TTC549 (cell line): ENCODE results near the gene CDK19.
"Not testable (repeated sequence)": the region's sequence is repeated elsewhere in the genome, so short reads cannot be mapped to it uniquely, and the experiment has no call there.

Experiments used
- FAIRE-seq: peaks from 2 replicates; lab custom pipeline; 2012; peaks lifted over from hg19 to GRCh38; lab: Jason Lieb, UNC

CDK19 gene

DNA sequence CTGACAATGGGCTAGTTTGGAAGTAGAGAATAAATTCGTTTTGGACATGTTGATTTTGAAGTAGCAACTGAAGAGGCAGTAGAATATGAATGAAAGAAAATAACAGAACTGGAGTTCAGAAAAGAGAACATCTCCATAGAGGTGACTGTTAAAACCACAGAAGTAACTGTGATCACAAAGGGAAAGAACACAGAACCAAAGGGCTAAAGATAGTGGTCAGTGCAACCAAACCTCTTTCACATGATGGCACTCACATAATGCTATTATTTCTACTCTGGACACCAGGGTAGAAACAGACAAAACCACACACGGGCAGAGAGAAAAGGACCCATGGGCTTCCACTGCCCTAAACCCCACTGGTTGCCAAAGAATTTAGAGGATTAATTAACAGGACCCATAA lies 58.5 kb downstream of the CDK19 start:
- no peak for FAIRE-seq

DNA sequence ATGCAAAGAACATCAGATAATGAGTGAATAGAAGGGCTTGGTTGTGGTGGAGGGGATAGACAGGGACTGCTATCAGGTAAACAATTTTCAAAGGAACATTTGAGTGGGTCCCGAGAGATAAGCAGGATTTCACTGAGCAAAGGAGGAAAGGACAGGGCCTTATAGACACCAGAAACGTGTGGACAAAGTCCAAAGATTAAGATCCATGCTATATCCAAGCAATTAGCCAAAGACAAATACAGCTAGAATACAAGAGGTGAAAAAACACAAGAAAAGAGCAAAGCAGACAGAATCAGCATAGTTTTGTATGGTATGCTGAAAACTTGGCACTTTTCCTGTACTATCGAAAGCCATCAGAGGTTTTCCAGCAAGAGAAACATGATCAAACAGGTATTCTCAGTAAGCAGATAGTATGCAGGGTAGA lies 59.8 kb downstream of the CDK19 start:
- FAIRE-seq: no peak

DNA sequence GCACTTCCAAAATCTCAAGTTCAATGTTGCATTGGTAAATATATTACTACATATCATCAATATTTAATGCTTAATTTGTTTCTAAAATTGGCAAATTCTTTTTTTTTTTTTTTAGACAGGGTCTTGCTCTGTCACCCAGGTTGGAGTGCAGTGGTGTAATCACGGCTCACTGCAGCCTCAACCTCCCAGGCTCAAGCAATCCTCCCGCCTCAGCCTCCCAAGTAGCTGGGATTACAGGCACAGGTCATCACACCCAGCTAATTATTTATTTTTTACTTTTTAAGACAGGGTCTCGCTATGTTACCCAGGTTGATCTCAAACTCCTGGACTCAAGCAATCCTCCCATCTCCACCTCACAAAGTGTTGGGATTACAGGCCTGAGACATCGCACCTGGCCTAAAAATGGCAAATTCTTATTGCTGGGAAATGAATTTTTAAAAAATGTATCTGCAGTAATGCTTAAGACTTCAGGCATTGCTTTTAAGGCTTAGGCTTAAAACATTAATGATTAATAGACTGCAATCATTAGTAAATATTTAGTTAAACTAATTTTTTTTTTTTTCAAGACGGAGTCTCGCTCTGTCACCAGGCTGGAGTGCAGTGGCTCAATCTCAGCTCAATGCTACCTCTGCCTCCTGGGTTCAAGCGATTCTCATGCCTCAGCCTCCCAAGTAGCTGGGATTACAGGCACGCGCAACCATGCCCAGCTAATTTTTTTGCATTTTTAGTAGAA lies 61.2 kb downstream of the CDK19 start:
- FAIRE-seq: not testable (repeated sequence)

DNA sequence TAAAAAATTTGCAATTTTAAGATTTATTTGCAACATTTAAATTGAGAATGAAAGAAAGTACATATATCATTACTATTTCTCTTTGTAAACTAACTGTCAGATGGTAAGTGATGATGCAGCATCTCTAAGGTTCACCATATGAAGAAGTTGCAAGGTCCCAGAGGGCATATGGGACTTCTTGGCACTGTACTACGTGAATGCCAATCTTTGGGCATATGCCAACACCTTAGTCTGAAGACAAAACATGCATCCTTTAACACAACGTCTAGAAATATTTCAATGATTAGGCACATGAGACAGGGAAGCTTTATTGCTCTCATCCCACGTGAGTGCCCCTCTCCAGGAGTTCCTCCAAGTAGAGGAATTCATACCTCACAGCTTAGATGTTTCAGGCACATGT lies 66.8 kb downstream of the CDK19 start:
- no peak for FAIRE-seq

DNA sequence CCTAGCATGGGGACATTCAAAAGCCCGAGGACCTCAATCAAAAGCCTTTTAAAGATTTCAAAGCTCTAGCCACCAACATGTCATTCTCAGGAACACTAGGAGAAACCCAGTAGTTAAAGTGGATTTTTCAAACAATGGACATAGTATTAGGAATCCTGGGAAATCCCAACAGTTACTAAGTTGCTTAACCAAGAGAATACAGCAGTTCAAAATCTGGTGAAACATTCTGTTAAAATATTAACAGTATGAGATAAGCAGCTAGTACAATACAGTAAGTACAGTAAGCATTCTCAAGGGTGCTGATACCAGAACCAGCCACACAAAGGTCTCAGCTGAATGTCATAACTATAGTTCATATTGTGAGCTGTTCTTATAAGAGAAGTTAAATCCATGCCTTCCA lies 68.6 kb downstream of the CDK19 start:
- FAIRE-seq: no peak

DNA sequence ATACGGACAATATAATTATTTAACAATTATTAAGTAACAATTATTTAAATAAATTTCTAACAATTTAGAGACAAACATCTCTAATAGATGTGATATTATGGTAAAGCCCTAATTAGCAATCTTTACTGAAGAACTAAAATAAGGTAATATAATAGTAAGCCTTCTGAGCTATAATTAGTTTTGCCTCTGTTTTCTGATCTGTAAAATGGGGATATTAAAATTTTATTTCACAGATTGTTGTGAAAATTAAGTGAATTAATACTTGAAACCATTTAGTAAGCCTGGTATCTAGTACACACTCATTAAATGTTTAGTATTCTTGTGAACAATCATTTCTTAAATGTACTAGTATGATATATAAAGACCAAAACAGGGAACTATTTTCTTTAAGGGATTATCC lies 70.3 kb downstream of the CDK19 start:
- FAIRE-seq: no peak

DNA sequence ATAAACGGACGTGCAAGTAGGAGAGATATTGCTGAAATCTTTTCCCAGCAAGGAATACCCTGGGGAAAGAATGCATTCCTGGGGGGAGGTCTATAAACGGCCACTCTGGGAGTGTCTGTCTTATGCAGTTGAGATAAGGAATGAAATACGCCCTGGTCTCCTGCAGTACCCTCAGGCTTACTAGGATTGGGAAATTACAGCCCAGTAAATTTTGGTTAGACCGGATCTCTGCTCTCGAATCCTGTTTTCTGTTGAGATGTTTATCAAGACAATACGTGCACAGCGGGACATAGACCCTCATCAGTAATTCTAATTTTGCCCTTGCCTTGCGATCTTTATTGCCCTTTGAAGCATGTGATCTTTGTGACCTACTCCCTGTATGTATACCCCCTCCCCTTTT lies 72.7 kb downstream of the CDK19 start:
- FAIRE-seq: not testable (repeated sequence)

DNA sequence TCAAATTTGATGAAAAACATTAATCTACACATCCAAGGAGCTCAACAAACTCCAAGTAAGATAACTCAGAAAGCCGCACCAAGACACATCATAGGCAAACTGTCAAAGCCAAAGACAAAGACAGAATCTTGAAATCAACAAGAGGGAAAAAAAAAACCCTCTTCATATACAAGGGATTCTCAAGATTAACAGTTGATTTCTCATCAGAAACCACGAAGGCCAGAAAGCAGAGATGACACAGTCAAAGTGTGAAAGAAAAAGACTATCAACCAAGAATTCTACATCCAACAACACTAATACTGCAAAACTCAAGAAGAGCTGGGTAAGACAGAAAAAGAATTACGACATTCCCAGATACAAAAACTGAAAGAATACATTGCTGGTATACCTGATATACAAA lies 73.8 kb downstream of the CDK19 start:
- no peak for FAIRE-seq

DNA sequence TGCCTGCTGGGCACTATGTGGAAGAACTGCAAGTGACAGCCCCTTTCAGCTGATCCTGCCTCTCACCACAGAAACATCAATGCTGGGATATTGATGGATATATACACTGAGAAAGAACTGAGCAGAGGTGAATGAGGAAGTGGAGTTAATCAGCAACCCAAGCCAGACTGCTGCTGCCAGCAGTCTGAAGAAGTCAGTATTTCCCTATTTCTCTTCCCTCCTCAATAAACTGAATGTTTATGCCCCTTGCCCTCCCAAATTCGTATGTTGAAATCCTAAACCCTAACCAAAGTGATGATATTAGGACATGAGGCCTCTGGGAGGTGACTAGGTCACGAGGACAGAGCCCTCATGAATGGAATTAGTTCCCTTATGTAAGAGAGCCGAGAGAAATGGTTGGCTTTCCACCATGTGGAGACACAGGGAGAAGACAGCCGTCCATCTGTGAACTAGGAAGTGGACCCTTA lies 76.3 kb downstream of the CDK19 start:
- no peak for FAIRE-seq

DNA sequence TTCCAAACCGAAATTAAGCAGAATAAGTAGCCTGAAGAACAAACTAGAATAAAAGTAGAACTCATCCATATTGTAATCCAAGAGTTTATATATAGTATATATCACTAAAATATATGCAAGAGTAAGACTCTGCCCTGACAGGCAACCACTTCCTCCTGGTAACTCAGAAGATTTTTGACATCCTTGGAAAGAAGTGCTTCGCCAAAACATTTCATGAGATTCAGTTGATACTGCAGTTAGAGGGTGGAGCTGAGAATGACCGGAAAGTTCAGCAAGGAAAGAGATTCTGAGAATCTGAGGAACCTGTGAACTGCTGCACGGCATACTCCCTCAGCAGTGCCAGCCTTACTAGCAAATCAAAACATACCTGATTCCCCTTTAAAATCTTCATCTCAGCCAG lies 79.6 kb downstream of the CDK19 start:
- FAIRE-seq: no peak

DNA sequence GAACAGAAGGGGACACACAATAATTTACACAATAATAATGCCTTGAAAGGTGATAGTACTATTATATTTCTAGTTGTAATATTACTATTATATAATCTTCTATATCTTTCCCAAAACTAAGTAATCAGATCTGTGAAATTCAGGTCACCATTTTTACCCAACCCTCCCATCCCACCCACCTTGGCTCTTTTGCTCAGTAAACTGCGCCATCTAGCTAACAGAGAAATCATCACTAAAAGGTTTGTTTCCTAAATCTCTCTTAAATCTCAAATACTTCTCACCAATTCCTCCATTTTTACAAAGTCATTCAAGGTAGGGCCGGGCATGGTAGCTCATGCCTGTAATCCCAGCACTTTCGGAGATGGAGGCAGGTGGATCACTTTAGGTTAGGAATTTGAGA lies 83.4 kb downstream of the CDK19 start:
- no peak for FAIRE-seq

DNA sequence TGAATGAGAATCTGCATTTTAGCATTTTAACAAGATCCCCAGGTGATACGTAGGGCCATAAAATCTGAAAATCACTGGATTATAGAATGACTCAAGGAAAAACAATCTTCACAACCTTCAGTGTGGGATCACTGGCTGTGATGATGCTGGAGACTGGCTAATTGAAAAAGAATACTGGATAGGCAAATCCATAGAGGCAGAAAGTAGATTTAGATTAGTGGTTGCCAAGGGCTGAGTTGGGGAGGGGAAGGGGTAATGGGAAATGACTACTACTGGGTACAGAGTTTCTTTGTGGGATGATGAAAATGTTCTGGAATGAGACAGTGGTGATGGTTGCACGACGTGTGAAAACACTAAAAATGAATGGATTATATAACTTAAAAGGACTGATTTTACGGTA lies 84.1 kb downstream of the CDK19 start:
- no peak for FAIRE-seq

DNA sequence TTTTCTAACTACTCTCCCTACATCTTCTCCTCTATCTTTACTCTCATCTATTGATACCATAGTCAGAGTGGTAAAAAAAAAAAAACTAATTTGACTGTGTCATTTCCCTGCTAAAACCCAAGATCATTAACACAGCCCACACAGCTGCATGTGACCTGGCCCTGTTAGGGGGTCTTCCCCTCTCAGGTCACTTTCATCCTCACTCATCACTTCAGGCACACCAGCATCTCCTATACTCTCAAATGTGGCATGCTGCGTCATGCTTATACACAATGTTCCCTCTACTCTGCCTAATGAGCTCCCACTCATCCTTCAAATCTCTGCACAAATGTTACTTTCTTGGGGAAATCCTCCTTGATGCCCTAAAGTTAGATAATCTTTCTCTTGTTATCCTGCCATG lies 86.8 kb downstream of the CDK19 start:
- no peak for FAIRE-seq

DNA sequence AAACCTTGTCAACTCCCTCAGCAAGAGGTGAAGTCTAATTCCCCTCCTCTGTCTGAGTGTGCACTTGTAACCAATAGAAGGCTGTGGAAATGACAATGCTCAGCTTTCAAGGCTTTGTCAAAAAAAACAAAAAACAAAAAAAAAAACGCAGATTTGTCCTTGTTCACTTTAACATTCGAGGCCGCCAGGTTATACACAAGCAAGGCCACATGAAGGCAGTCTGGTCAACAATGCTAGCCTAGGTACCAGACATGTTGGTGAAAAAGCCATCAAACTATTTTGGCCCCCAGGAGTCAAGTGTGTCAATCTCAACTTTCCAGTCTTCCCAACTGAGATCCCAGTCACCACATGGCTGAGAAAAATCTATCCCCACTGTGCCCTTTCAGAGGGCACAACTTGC lies 92.3 kb downstream of the CDK19 start:
- no peak for FAIRE-seq

DNA sequence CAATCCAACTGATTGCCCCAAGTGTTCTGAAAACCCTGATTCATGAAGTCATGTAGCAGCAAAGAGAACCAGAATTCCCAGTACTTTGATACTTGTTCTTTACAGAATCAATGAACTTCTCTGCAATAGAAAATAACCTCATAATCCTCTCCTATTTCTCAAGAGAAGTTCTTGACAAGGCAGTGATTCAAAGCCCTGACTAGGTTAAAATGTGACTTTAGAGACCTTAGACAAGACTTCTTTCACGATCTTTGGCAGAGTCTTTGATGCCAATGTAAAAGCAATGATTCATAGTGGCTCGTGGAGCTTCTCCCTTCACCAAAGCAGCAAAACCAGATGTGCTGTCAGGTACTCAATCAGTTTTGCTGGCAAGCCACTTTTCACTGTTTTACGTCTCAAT lies 95.2 kb downstream of the CDK19 start:
- FAIRE-seq: no peak

DNA sequence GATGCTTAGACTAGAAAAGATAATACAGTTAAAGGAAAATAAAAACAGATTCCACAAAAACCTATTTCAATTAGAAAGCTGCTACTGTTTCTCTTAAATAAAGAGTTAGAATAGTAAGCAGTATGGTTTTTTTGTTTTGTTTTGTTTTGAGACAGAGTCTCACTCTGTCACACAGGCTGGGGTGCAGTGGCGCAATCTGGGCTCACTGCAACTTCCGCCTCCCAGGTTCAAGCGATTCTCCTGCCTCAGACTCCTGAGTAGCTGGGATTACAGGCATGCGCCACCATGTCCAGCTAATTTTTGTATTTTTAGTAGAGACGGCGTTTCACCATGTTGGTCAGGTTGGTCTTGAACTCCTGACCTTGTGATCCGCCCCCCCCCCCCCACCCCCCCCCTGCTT lies 95.7 kb downstream of the CDK19 start:
- FAIRE-seq: not testable (repeated sequence)

DNA sequence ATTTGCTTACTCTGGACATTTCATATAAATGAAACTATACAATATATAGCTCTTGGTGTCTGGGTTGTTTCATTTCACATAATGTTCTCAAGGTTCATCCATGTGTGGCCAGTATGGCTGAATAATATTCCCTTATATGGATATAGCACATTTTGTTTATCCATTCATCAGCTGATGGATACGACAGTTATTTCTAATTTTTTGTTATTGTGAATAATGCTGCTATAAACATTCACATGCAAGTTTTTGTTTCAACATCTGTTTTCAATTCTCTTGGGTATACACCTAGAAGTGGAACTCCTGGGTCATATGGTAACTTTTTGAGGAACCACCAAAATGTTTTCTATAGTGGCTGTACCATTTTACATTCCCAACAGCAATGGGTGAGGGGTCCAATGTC lies 101.1 kb downstream of the CDK19 start:
- FAIRE-seq: no peak

DNA sequence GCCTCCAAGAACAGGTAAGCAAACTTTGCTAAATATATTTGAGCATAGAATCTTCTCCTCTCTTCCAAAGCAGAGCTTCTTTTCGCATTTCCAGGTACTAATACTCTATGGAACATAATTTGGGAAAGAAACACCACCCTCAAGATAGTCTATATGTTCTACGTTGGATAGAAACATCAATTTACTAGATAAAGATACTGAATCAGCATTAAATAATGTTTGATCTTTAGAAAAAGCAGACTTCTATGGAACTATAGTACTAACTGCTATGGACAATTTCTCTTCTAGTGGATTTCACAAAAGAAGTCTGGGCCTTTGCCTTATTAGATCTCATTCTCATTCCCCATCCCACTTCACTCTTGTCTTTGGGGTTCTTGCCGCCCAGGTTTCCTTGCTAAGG lies 103.0 kb downstream of the CDK19 start:
- FAIRE-seq: no peak

DNA sequence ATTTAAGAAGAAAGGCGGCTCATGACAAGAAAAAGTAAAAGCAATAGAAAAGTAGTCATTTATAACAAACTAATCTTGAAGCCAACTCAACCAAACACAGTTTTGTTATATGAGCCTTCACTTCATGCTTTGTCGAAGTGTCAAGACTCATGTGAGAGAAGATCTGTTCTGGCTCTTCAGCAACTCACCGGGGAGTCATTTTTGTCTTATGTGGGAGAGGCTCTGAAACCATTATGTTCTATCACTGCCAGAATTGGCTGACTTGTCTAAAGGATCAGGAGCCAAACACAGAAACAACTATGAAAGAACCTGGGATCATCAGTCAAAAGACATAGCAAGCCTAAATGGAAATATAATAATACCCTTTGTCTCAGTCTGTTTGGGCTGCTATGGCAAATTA lies 105.2 kb downstream of the CDK19 start:
- no peak for FAIRE-seq

DNA sequence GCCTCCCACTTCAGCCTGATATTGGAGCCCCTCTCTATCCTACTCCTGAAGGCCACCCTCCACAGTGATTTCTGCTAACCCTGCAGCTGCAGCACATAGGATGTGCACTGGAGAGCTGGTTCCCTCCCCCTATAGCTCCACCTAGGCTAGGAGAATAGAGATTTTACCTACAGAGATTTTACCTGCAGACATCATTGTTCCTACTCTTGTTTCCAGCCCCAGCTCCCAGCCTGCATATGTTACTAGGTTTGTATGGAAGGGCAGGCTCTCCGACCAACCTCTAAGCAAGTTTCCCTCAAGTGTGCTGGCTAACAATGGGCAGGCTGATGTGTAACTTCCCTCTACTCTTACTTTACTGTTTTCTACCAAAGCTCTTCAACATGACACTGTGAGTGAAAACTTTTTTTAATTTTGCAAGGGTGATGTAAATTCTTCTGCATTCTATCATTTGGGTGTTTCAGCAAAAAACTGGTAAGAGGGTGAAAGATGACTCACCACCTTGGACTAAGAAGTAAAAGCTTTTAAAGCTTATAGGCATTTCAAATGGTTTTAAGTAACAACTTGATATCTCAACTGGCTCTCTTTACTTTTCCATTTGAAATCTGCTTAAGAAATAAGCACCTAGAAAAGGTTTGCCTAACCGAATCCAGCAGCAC lies 106.8 kb downstream of the CDK19 start:
- no peak for FAIRE-seq

DNA sequence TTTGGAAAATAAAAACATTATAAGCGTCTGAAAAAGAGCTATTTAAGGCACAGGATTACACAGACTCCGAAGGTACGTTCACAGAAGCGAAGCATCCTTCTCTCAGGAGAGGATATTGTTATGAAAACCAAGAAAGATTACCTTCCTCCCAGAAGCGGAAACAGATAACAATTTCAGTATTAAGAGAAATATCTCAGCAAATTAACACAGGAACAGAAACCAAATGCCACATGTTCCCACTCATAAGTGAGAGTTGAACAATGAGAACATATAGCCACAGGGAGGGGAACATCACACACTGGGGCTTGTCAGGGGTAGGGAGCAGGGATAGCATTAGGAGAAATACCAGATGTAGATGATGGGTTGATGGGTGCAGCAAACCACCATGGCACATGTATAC lies 109.7 kb downstream of the CDK19 start:
- FAIRE-seq: no peak

DNA sequence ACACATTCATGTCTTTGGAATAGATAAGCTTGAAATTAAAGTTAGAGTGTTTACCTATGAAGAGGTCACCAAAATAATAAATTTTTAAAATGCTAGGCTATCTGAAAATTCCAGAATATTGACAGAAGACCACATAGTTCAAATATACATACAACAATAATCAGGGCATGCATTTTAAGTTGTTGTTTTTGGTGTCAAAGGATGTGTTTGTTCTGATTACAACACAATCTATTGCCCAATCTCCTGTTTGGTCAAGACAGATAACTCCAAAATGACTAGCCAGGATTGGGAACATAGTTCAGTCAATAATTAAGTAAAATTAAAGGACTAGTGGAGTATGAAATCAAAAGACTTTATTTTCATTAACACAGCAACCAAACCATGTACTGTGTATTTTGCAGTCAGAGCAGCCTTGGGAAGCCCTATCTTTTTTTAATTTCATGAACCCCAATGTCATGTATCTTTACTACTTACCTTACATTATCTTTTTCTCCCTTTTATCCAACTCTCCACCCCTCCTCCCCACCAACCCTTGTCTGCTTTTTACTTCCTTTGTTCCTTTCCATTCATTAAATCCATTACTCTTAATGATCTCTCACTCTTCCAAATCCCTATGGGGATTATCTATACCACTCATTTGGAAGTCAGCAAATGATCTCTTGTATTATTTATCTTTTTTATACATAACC lies 111.2 kb downstream of the CDK19 start:
- FAIRE-seq: no peak
